Right forelimb (tissue), 1 donor: ENCODE data around the gene CLEC4D.
"Not testable (repeated sequence)": the region's sequence is repeated elsewhere in the genome, so short reads cannot be mapped to it uniquely, and the experiment has no call there.

ENCODE experiments used
- DNase-seq: peaks from one replicate; pipeline ENCODE4 v3.0.0-alpha.2; 2018

Gene CLEC4D

GRCh38 chr12:8513256-8513655 is at the start of gene CLEC4D:
Gene CLEC4D (plus strand): TSS chr12:8513503. CDS start chr12:8513733, 230 bp downstream.
- no peak for DNase-seq

- no peak for DNase-seq
Observed at GRCh38 chr12:8465301-8465996, 47.9 kb upstream of the CLEC4D start.

GRCh38 chr12:8466241-8466640 is 47.1 kb upstream of the CLEC4D start:
- DNase-seq = no peak

GRCh38 chr12:8471090-8471489 is 42.2 kb upstream of the CLEC4D start:
- DNase-seq = no peak

GRCh38 chr12:8475508-8476203 is 37.6 kb upstream of the CLEC4D start:
- no peak for DNase-seq

GRCh38 chr12:8482571-8483061 is 30.7 kb upstream of the CLEC4D start:
- no peak for DNase-seq

- DNase-seq = no peak
Observed at GRCh38 chr12:8483079-8483478, 30.2 kb upstream of the CLEC4D start.

- no peak for DNase-seq
Observed at GRCh38 chr12:8491646-8492530, 21.4 kb upstream of the CLEC4D start.

GRCh38 chr12:8493084-8493483 is 20.2 kb upstream of the CLEC4D start:
- DNase-seq = no peak

GRCh38 chr12:8495671-8496070 is 17.6 kb upstream of the CLEC4D start:
- not testable (repeated sequence) for DNase-seq

GRCh38 chr12:8496074-8496473 is 17.2 kb upstream of the CLEC4D start:
- not testable (repeated sequence) for DNase-seq

- no peak for DNase-seq
Observed at GRCh38 chr12:8499616-8500015, 13.7 kb upstream of the CLEC4D start.

- DNase-seq = no peak
Observed at GRCh38 chr12:8501720-8502119, 11.6 kb upstream of the CLEC4D start.

- DNase-seq = no peak
Observed at GRCh38 chr12:8504351-8504750, 9.0 kb upstream of the CLEC4D start.

- no peak for DNase-seq
Observed at GRCh38 chr12:8507596-8507995, 5.7 kb upstream of the CLEC4D start.

GRCh38 chr12:8508223-8508622 is 5.1 kb upstream of the CLEC4D start:
- DNase-seq = no peak

- DNase-seq = no peak
Observed at GRCh38 chr12:8508910-8509841, 4.1 kb upstream of the CLEC4D start.

- no peak for DNase-seq
Observed at GRCh38 chr12:8517971-8518370, 4.7 kb downstream of the CLEC4D start.

GRCh38 chr12:8519171-8519570 is 5.9 kb downstream of the CLEC4D start:
- DNase-seq = no peak

- no peak for DNase-seq
Observed at GRCh38 chr12:8527250-8528130, 14.2 kb downstream of the CLEC4D start.

GRCh38 chr12:8532045-8532444 is 18.7 kb downstream of the CLEC4D start:
- DNase-seq = no peak
